HG03457 (cell line): ENCODE data around the gene GOLPH3.
"Not testable (repeated sequence)": the region's sequence is repeated elsewhere in the genome, so short reads cannot be mapped to it uniquely, and the experiment has no call there.

ENCODE experiments used
- ATAC-seq: cut with Tn5 transposase; IDR thresholded peaks from one replicate; pipeline ENCODE4 v1.9.1; 2021; ENCODE audit warnings: moderate number of reproducible peaks; ENCODE audit not compliant: unreplicated experiment

GOLPH3 gene

DNA sequence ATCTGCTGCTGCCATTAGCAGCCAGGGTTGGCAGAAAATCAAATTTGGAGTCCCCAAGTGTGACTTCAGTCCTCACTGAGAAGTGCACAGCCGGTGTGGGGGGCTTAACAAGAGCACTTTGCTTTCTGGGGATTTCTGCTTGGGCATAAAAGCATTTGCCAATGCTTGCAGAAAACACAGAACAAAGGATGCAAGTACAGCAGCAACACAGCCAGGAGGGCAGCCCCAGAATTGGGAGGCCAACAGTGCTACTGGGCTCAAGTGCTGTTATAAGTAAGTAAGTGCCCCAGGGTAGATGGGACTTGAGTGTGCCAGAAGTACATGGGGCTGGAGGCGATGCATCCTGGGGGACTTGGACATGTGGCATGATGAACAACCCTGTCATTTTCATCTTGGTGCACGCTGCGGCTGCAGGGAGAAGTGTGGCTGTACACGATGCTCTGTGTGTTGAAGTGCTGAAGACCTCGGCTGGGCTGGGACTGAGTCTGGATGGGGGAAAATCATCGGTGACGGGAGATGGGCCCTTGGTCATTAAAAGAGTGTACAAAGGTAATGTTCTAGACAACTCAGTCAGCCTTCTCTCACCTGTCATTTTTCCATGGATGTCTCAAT is 73.3 kb downstream of the GOLPH3 start:
- ATAC-seq = no peak

- ATAC-seq = no peak
Observed at GRCh38 chr5:32100230-32100629, 73.9 kb downstream of the GOLPH3 start.

DNA sequence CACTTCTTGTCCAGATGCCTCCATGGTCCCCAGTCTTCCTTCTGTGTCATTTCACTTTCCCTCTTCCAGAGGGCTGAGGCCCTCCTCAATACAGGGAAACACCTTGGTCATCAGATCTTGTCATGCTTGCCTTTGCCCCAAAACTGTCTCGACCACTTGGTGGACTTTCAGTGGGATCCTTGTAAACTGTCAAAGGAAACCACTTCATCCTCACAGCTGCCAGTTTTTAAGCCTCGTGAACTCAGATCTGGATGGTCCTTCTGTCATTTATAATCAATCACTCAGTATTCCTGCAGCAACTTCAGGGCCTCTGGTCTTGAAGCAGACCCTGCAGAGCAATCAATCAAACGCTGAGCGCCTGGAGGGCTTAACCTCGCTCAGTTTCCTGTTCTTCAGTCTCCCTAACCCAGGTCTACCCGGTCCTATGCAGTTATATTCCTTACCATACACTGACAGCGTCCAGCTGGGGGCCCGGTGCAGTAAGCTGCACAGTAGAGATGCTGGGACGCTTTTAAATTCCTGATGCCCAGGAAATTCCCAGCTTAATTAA is 74.6 kb downstream of the GOLPH3 start:
- ATAC-seq = no peak

DNA sequence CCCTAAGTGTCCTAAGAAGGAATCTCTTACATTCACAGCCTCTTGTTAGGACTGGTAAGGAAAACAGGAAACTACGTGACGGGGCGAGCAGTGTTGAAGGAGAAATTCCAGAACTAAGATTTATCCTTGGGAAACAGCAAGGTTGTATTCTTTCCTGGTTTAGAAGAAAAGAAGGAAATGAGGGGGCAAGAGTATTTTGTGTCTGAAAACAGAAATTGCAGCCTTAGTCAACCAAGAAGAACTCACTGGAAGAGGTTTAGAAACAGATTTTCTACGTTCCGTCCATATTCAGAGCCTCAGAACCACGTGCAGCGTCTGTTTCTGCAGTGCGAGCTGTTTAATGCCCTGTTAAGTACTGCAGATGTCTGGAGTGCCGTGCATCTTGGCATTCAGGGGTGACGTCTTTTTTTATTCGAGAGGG is 75.2 kb downstream of the GOLPH3 start:
- ATAC-seq = no peak

DNA sequence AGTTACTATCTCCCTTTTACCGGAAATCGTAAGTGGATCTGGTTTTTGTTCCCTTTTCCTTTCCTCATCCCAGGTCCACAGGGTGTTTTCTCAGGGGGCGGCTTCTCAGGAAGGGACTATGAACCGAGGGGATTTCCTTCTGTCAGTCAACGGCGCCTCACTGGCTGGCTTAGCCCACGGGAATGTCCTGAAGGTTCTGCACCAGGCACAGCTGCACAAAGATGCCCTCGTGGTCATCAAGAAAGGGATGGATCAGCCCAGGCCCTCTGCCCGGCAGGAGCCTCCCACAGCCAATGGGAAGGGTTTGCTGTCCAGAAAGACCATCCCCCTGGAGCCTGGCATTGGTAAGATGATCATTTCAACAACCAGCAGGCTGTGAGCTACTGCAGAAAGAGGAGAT is 75.8 kb downstream of the GOLPH3 start:
- no peak for ATAC-seq

GRCh38 chr5:32096891-32097595 is 77.1 kb downstream of the GOLPH3 start:
- ATAC-seq = no peak

DNA sequence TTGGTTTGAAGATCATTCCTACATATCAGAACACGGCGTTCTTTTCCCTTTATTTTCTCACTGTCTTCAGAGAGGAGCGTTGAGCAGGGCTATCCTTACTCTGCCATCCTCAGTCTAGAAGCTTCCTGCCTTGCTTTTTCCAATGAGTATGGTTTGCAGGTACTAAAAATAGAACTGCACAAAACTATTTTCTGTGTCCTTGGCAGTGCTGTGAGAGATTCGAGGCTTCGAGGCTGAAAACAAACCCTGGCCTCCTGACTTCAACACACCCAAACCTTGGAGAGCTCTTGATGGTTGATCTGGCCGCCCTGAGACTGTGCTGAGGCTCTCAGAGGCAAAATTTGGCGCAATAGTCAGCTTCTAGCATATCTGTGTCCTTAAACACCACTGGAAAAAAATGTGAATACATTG is 78.9 kb downstream of the GOLPH3 start:
- no peak for ATAC-seq

GRCh38 chr5:32094691-32095090 is 79.4 kb downstream of the GOLPH3 start:
- ATAC-seq = no peak

- peak; percentile 70 for ATAC-seq
Observed at GRCh38 chr5:32092938-32093812, 80.9 kb downstream of the GOLPH3 start.

GRCh38 chr5:32090755-32091128 is 83.4 kb downstream of the GOLPH3 start:
- ATAC-seq = no peak

DNA sequence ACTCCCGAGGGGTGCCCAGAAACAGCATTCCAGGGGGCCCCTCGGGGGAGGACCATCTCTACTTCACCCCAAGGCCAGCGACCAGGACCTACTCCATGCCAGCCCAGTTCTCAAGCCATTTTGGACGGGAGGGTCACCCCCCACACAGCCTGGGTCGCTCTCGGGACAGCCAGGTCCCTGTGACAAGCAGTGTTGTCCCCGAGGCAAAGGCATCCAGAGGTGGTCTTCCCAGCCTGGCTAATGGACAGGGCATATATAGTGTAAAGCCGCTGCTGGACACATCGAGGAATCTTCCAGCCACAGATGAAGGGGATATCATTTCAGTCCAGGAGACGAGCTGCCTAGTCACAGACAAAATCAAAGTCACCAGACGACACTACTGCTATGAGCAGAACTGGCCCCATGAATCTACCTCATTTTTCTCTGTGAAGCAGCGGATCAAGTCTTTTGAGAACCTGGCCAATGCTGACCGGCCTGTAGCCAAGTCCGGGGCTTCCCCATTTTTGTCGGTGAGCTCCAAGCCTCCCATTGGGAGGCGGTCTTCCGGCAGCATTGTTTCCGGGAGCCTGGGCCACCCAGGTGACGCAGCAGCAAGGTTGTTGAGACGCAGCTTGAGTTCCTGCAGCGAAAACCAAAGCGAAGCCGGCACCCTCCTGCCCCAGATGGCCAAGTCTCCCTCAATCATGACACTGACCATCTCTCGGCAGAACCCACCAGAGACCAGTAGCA is 83.9 kb downstream of the GOLPH3 start:
- no peak for ATAC-seq

DNA sequence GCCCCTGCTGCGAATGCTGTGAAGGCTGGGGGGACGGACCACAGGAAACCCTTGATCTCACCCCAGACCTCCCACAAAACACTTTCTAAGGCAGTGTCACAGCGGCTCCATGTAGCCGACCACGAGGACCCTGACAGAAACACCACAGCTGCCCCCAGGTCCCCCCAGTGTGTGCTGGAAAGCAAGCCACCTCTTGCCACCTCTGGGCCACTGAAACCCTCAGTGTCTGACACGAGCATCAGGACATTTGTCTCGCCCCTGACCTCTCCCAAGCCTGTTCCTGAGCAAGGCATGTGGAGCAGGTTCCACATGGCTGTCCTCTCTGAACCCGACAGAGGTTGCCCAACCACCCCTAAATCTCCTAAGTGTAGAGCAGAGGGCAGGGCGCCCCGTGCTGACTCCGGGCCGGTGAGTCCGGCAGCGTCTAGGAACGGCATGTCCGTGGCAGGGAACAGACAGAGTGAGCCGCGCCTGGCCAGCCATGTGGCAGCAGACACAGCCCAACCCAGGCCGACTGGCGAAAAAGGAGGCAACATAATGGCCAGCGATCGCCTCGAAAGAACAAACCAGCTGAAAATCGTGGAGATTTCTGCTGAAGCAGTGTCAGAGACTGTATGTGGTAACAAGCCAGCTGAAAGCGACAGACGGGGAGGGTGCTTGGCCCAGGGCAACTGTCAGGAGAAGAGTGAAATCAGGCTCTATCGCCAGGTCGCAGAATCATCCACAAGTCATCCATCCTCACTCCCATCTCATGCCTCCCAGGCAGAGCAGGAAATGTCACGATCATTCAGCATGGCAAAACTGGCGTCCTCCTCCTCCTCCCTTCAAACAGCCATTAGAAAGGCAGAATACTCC is 84.7 kb downstream of the GOLPH3 start:
- no peak for ATAC-seq

GRCh38 chr5:32088214-32088613 is 85.9 kb downstream of the GOLPH3 start:
- ATAC-seq = no peak

DNA sequence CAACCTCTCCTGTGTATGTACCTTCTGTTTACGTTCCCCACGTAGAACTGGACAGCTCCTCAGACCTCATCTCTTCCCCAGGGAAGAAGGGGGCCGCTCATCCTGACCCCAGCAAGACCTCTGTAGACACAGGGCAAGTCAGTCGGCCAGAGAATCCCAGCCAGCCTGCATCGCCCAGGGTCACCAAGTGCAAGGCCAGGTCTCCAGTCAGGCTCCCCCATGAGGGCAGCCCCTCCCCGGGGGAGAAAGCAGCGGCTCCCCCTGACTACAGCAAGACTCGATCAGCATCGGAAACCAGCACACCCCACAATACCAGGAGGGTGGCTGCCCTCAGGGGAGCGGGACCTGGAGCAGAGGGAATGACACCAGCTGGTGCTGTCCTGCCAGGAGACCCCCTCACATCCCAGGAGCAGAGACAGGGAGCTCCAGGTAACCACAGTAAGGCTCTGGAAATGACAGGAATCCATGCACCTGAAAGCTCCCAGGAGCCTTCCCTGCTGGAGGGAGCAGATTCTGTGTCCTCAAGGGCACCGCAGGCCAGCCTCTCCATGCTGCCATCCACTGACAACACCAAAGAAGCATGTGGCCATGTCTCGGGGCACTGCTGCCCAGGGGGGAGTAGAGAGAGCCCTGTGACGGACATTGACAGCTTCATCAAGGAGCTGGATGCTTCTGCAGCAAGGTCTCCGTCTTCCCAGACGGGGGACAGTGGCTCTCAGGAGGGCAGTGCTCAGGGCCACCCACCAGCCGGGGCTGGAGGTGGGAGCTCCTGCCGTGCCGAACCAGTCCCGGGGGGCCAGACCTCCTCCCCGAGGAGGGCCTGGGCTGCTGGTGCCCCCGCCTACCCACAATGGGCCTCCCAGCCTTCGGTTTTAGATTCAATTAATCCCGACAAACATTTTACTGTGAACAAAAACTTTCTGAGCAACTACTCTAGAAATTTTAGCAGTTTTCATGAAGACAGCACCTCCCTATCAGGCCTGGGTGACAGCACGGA is 86.7 kb downstream of the GOLPH3 start:
- no peak for ATAC-seq

GRCh38 chr5:32083981-32084430 is 90.1 kb downstream of the GOLPH3 start:
- no peak for ATAC-seq

GRCh38 chr5:32082701-32083100 is 91.4 kb downstream of the GOLPH3 start:
- no peak for ATAC-seq

GRCh38 chr5:32080565-32080964 is 93.6 kb downstream of the GOLPH3 start:
- not testable (repeated sequence) for ATAC-seq

- not testable (repeated sequence) for ATAC-seq
Observed at GRCh38 chr5:32078855-32079254, 95.3 kb downstream of the GOLPH3 start.
